ENCODE data around the gene RAD23B. TPM values are rescaled to one million over a fixed set of nuclear protein-coding genes. Genes with fewer than 3 reads are reported as not detected.

Gene RAD23B
- total RNA-seq, 4 donors from 2014 or later: 71.0 to 109 (median 76.2) TPM

DNA sequence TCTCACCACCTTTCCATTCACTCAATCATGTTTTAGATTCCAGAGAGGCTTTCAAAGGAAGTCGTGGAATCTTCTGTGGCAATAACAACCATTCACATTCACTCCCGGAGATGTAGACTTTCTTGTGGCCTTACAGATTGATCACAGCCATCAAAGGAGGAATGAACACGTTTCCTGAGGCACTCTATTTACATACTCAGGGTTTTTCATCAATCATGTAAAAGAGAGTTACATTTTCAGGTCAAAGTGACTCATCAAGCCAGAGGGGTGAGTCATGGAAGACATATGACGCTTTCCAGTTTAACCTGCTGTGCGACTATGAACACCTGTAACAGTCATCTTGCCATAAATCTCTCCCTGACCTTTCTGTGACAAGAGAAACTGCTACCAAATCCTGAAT, 39.3 kb upstream of the RAD23B start:
- TF ChIP-seq, protein P1, sequence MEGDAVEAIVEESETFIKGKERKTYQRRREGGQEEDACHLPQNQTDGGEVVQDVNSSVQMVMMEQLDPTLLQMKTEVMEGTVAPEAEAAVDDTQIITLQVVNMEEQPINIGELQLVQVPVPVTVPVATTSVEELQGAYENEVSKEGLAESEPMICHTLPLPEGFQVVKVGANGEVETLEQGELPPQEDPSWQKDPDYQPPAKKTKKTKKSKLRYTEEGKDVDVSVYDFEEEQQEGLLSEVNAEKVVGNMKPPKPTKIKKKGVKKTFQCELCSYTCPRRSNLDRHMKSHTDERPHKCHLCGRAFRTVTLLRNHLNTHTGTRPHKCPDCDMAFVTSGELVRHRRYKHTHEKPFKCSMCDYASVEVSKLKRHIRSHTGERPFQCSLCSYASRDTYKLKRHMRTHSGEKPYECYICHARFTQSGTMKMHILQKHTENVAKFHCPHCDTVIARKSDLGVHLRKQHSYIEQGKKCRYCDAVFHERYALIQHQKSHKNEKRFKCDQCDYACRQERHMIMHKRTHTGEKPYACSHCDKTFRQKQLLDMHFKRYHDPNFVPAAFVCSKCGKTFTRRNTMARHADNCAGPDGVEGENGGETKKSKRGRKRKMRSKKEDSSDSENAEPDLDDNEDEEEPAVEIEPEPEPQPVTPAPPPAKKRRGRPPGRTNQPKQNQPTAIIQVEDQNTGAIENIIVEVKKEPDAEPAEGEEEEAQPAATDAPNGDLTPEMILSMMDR (IDR thresholded peaks at IDR 0.05; ENCODE audit: low read depth): no peak

DNA sequence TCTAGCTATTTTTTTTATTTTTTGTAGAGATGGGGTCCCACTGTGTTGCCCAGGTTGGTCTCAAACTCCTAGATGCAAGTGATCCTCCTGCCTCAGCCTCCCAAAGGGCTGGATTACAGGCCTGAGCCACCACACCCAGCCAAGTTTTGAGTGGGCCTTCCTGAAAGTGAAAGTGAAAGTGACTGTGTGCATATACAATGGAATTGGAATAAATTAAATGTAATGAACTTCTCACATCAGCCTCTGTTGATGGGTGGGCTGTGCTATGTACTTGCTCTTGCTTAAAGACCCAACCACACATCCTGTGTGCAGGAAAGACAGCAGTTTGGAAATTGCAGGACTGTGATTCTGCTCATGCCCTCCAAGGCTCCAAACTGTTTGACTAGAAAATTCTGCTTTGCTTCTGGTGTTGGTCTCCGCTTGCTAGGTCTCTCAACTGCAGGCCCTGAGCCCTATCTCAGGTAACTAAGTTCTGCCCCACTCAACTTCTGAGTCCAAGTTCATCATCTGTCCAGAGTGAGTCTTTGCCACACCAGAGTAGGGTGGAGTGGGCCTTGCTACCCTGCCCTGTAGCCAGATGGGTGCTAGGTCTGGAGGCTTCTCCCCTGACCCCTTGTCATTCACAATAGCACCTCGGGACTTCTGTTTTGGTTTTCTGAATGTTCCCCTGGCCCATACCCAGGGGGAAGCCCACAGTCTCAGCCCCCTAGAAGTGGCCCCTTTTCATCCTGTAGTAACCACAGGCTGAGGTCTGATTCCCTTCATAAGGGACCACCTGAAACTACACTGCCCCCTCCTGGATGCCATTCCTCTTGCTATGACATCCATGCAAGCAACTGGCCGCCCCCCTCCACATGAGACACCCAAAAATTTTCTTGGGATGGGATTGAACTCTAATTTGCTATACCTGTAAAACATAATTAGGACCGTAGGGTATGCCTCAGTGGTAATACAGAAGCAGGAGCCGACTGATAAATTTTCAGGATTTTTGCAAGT, 36.5 kb upstream of the RAD23B start:
- TF ChIP-seq, protein P1 (IDR thresholded peaks at IDR 0.05; ENCODE audit: low read depth): no peak

DNA sequence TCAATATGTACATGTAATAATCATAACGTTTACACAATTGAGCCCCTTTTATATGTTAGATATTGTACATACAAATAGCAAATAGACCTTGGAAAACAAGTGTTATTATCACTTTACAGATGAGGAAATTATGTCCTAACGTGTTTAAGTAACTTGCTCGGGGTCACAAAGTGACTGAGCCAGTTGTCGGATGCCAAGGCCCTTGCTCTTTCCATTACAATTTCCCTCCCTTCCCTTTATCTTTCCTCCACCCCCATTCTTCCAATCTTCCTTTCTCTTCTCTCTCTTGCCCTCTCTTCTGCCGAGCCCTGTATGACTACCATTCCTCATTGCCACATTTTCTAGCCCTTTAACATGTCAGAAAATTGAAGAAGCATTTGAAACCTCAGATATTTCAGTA, 34.4 kb upstream of the RAD23B start:
- TF ChIP-seq, protein P1 (IDR thresholded peaks at IDR 0.05; ENCODE audit: low read depth): no peak

DNA sequence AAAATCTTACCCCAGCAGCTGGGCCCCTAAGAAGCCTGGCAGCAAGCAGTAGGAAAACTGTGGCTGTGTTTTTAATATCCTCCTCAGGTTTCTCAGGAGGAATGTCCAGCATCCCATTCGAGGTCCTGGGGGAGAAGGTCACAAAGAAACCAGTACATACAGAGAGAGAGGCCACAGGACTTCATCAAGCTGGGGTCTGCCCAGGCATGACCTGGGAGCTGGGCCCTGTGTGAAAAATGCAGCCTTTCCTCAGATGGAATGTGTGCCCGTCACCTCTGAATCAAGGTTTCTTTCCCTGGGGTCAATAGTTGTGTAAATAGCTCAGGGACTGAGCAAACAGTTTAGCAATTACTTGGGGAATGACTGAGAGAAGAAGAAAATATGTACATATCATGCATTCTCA, 33.9 kb upstream of the RAD23B start:
- TF ChIP-seq, protein P1 (IDR thresholded peaks at IDR 0.05; ENCODE audit: low read depth): no peak

DNA sequence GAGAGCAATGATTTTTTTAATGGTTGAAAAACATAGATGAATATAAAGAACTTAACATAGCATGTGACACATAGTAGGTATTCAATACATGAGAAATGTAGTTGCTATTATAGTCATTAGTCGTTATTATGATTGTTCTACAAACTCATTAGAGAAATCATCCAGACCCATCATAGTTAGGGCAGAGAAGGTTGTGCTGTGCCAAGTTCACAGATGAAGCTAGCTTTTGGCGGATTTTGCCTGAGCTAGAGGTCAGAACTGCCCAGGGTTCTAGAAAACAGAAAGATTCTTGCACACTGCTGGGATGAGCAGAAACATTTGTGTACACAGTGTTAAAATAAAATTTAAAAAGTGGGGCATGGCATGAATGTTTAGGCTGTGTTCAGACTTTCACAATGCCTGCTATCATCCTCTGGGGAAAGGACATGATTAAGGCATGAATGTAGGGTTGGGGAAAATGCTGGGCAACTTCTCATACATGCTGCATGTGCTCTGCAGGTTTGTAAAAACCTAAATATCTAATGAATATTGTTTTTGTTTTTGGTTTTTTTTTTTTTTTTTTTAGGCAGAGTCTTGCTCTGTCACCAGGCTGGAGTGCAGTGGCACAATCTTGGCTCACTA, 33.3 kb upstream of the RAD23B start:
- TF ChIP-seq, protein P1 (IDR thresholded peaks at IDR 0.05; ENCODE audit: low read depth): no peak

DNA sequence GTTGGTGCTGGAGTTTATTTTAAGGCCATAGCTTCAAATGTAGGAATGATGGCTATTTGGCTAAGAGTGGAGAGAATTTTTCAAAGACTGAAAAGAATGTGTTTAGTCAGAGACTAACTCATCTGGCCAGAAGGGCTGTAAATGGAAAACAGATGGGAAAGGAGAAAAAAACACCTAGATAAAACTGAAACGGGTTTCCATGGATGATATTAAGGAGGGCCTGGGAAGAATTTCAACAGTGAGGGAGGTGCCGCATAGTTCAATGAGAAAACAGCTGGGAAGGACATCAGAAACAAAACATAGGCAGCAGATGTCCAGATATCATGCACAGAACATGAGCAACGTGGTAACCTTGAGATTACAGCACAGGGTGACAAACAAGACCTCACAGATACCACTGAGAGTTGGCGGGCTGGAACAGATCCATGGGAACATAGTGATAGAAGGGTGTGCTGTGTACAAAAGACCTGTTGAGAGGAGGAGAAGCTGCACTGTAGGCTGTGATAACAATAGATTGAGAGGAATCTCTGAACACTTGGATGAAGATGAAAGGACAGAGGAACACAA, 31.2 kb upstream of the RAD23B start:
- TF ChIP-seq, protein P1 (IDR thresholded peaks at IDR 0.05; ENCODE audit: low read depth): no peak

DNA sequence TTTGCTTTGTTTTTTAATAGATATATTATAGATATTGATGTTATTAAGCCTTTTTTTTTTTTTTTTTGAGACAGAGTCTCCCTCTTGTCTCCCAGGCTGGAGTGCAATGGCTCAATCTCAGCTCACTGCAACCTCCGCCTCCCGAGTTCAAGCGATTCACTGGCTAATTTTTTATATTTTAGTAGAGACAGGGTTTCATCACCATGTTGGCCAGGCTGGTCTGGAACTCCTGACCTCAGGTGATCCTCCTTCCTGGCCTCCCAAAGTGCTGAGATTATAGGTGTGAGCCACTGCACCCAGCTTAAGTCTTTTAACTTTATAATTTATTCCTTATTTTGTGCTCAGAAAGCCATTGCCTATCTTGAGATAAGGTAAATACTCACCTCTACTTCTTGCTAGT, 24.2 kb upstream of the RAD23B start:
- TF ChIP-seq, protein P1 (IDR thresholded peaks at IDR 0.05; ENCODE audit: low read depth): no peak
